GM08714 (cell line): ENCODE measurements around the gene PKD2.

Experiments used
- H3K4me3 ChIP-seq: fragments of 200-500 bp; sonication (Bioruptor generic); 2 replicates; pipeline ENCODE4 v1.5.1; 2014; ENCODE audit warnings: mild to moderate bottlenecking, low read length, inconsistent platforms
- ZNF274 ChIP-seq: IDR thresholded peaks from 2 replicates; pipeline ENCODE4 v1.6.1; 2012; ENCODE audit warnings: mild to moderate bottlenecking, low read depth, low read length

The PKD2 gene

DNA sequence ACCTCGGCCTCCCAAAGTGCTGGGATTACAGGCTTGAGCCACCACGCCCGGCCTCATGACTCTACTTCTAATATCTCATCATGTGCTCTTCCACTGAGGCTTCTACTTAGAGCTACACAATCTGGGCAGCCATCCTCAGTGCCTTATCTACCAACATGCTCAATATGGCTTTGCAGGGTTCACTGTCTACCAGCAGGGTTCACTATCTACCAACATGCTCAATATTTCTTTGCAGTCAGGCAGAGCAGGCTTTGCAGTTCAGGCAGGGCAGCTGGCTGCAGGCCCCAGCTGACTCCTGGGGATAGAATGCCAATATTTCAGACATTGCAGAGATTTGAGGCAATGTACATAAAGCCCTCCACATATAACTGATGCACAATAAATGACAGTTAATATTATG, 47.5 kb downstream of the PKD2 start:
- H3K4me3 ChIP-seq: no peak overlapping the region
- TF ChIP-seq ZNF274: no peak

- no peak for TF ChIP-seq ZNF274
- no peak overlapping the region for H3K4me3 ChIP-seq
Measured at GRCh38 chr4:88058295-88058694, 50.9 kb downstream of the PKD2 start.

GRCh38 chr4:88059766-88060165, 52.3 kb downstream of the PKD2 start:
- no peak for TF ChIP-seq ZNF274
- no peak overlapping the region for H3K4me3 ChIP-seq

DNA sequence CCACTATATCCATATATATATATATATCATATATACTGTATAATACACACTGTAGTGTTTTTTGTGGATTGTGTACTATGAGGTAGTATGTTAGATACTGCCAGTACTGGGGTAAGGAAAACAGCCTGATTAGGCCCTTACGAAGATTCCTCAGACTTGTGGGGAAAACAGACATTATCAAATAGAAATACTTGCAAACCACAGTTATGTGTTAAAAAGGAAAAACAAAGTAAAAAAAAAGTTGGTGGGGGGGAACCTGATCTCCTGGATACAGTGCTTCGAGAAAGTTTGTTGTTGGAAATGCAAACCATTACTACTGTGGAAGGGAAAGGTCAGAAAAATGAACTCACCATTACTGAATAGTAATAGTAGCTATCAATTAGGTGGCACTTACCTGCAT, 53.0 kb downstream of the PKD2 start:
- TF ChIP-seq ZNF274: no peak
- no peak overlapping the region for H3K4me3 ChIP-seq

- H3K4me3 ChIP-seq: no peak overlapping the region
- TF ChIP-seq ZNF274: no peak
Measured at GRCh38 chr4:88062311-88062710, 54.9 kb downstream of the PKD2 start.

DNA sequence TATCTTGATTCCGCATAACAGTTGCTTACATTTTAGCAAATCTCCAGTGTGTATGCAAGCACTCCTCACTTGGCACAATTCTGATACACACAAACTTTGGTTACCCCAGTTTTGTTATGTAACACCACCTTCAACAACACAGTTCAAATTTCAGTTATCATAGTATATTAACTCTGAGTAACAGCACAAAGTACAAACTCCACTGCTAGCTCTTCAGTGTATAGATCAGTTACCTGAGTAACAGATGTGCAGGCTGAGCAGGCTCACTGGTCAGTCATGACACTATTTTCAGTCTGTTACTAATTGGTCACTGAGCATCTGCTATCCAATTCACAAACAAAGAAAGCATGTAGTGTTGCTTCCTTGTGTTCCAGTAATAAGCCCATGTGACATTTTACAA, 55.4 kb downstream of the PKD2 start:
- H3K4me3 ChIP-seq: no peak overlapping the region
- no peak for TF ChIP-seq ZNF274

- no peak overlapping the region for H3K4me3 ChIP-seq
- no peak for TF ChIP-seq ZNF274
Measured at GRCh38 chr4:88063634-88064296, 56.3 kb downstream of the PKD2 start.

DNA sequence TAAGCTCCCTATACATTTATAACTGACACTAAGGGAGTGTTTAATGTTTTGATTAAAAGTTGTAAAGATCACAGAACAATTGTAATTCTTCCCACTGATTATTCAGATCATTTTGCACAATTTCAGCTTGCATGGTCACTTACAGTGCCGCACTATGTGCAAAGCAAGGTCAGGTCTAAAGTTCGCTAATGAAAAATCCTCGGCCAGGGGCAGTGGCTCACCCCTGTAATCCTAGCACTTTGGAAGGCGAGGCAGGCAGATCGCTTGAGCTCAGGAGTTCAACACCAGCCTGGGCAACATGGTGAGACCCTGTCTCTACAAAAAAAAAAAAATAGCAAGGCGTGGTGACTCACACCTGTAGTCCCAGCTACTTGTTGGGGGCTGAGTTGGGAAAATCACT, 57.0 kb downstream of the PKD2 start:
- TF ChIP-seq ZNF274: no peak
- H3K4me3 ChIP-seq: no peak overlapping the region

- TF ChIP-seq ZNF274: no peak
- H3K4me3 ChIP-seq: no peak overlapping the region
Measured at GRCh38 chr4:88070031-88070430, 62.6 kb downstream of the PKD2 start.

- TF ChIP-seq ZNF274: no peak
- no peak overlapping the region for H3K4me3 ChIP-seq
Measured at GRCh38 chr4:88075336-88075735, 67.9 kb downstream of the PKD2 start.

- no peak overlapping the region for H3K4me3 ChIP-seq
- no peak for TF ChIP-seq ZNF274
Measured at GRCh38 chr4:88077911-88078524, 70.6 kb downstream of the PKD2 start.

- no peak overlapping the region for H3K4me3 ChIP-seq
- TF ChIP-seq ZNF274: no peak
Measured at GRCh38 chr4:88078579-88078978, 71.1 kb downstream of the PKD2 start.

DNA sequence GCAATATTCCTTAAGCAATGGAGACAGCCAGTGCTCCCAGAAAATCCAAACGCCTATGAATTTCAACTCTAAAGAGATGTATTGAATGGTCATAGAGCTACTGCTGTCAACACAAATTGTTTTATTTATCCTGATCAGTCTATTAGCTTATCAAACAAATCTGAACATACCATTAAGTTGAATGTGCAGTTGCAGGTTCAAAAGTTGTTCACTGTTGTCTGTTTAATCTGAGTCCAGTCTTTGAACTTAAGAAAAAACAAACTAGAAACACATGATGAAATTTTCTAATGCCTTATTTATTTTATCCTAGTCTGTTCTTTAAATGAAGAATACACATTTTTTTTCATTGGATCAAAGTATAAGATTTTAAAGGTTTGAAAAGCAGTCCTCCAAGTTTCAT, 73.2 kb downstream of the PKD2 start:
- no peak for TF ChIP-seq ZNF274

DNA sequence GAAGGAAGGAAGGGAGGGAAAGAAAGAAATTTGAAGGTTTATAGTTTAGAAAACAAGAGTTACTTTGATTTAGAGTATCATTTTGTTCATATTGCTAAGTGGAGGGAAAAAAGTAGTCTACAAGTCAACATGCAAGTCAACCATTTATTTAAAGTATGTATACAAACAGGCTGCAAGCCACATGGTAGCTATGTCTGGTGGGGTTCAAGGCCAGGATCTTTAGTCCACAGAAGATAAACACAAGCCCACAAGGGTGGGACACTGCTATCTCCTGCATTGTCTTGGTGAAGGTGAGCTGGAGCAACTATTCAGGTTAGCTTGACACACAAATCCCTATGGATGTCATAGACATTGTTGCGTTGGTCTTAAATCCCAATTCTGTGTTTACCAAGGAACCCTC, 79.6 kb downstream of the PKD2 start:
- TF ChIP-seq ZNF274: no peak
- H3K4me3 ChIP-seq: no peak overlapping the region

More for the DNA sequence above, 73.2 kb downstream of the PKD2 start:
- H3K4me3 ChIP-seq: no peak overlapping the region

- TF ChIP-seq ZNF274: no peak
Measured at GRCh38 chr4:88090898-88091297, 83.5 kb downstream of the PKD2 start.

GRCh38 chr4:88091378-88091777, 83.9 kb downstream of the PKD2 start:
- no peak overlapping the region for H3K4me3 ChIP-seq
- no peak for TF ChIP-seq ZNF274

More at GRCh38 chr4:88090898-88091297, 83.5 kb downstream of the PKD2 start:
- H3K4me3 ChIP-seq: no peak overlapping the region
